H1 (cell line): ENCODE data around the gene OR13A1. TPM values are rescaled to one million over a fixed set of nuclear protein-coding genes. Genes with fewer than 3 reads are reported as not detected.

ENCODE experiments used
- CTCF ChIA-PET: fragments of 300-600 bp; sonication (Branson Sonifier 250); formaldehyde crosslinking; loops from one replicate; lab custom pipeline; 2021; ENCODE audit not compliant: partially characterized antibody; lab: Charles Lee
- POLR2A ChIA-PET: fragments of 300-600 bp; sonication (Branson Sonifier 250); formaldehyde crosslinking; loops from one replicate; lab custom pipeline; 2021; ENCODE audit warnings: inconsistent platforms; ENCODE audit not compliant: partially characterized antibody; lab: Charles Lee
- DNase-seq, 2 experiments: peaks; one replicate each; pipeline versions ENCODE4 v3.0.0 to v3.0.0-alpha.2; 2010 to 2022; ENCODE audit warnings: low spot score in 2 of 2, low read depth in 1 of 2, mixed read lengths in 1 of 2
- FAIRE-seq: peaks from 2 replicates; lab custom pipeline; 2011; peaks lifted over from hg19 to GRCh38; lab: Jason Lieb, UNC
- H2AFZ ChIP-seq: 2 replicates; pipeline ENCODE4 v1.8.1; 2012; ENCODE audit warnings: low read length, inconsistent platforms
- H2AK5ac ChIP-seq: 2 replicates; pipeline ENCODE4 v1.6.1; 2013; ENCODE audit warnings: low read depth, low read length
- H2BK120ac ChIP-seq: replicated peaks from 2 replicates; pipeline ENCODE3; 2013; ENCODE audit warnings: low read depth, low read length, inconsistent platforms
- H2BK12ac ChIP-seq: 2 replicates; pipeline ENCODE4 v1.6.1; 2013; ENCODE audit warnings: low read depth, low read length
- H2BK15ac ChIP-seq: 2 replicates; pipeline ENCODE4 v1.6.1; 2013; ENCODE audit warnings: low read length
- H2BK20ac ChIP-seq: 2 replicates; pipeline ENCODE4 v1.6.1; 2013; ENCODE audit warnings: low read length
- H2BK5ac ChIP-seq: 2 replicates; pipeline ENCODE4 v1.6.1; 2013; ENCODE audit warnings: low read depth, low read length
- H3K14ac ChIP-seq: 2 replicates; pipeline ENCODE4 v1.6.1; 2013; ENCODE audit warnings: inconsistent platforms; ENCODE audit not compliant: insufficient read length
- H3K18ac ChIP-seq: 2 replicates; pipeline ENCODE4 v1.6.1; 2013; ENCODE audit warnings: low read length; ENCODE audit errors: extremely low read depth
- H3K23ac ChIP-seq: 2 replicates; pipeline ENCODE4 v1.6.1; 2013; ENCODE audit warnings: inconsistent platforms; ENCODE audit not compliant: insufficient read length
- H3K23me2 ChIP-seq: 2 replicates; pipeline ENCODE4 v1.6.1; 2013; ENCODE audit warnings: low read depth, low read length
- H3K27ac ChIP-seq: 2 replicates; pipeline ENCODE4 v1.6.1; 2011; ENCODE audit warnings: low read depth, low read length, inconsistent platforms
- H3K27me3 ChIP-seq, 4 experiments: replicated peaks in 1 of 4; 1 replicate in 1 of 4; 2 replicates in 3 of 4; pipeline versions ENCODE4 v1.6.1 to v1.8.1; 2011 to 2013; ENCODE audit warnings: low read length in 3 of 4, mild to moderate bottlenecking in 3 of 4, inconsistent platforms in 2 of 4, mixed read lengths in 2 of 4, moderate library complexity in 1 of 4; ENCODE audit not compliant: control insufficient read depth in 3 of 4, insufficient read depth in 3 of 4; ENCODE audit errors: extremely low read depth in 1 of 4
- H3K36me3 ChIP-seq, 4 experiments: 2 replicates each; pipeline versions ENCODE4 v1.6.1 to v1.8.1; 2011 to 2013; ENCODE audit warnings: mild to moderate bottlenecking in 4 of 4, low read length in 3 of 4, moderate library complexity in 2 of 4, control low read depth in 1 of 4, inconsistent platforms in 1 of 4; ENCODE audit not compliant: insufficient read depth in 4 of 4, control insufficient read depth in 2 of 4
- H3K4ac ChIP-seq: replicated peaks from 2 replicates; pipeline ENCODE3; 2013; ENCODE audit warnings: low read length, low read depth, mixed read lengths, inconsistent platforms; ENCODE audit not compliant: insufficient read length
- H3K4me1 ChIP-seq, 4 experiments: replicated peaks in 1 of 4; 1 replicate in 1 of 4; 2 replicates in 3 of 4; pipeline versions ENCODE4 v1.6.1 to v1.8.1; 2011 to 2013; ENCODE audit warnings: low read length in 3 of 4, inconsistent platforms in 2 of 4, mixed read lengths in 1 of 4; ENCODE audit not compliant: insufficient read depth in 4 of 4, control insufficient read depth in 3 of 4
- H3K4me2 ChIP-seq, 2 experiments: 2 replicates each; pipeline versions ENCODE4 v1.6.1 to v1.8.1; 2011 to 2013; ENCODE audit warnings: low read depth in 2 of 2, low read length in 2 of 2, control low read depth in 1 of 2, inconsistent platforms in 1 of 2, mild to moderate bottlenecking in 1 of 2; ENCODE audit not compliant: insufficient read depth in 1 of 2
- H3K4me3 ChIP-seq, 4 experiments: fragments of 200-600, 300-600 bp in 1 of 4; sonication (generic), shearing (Covaris generic), sonication (Bioruptor Twin) in 1 of 4; 2 replicates each; pipeline versions ENCODE4 v1.5.1 to v1.8.1; 2011 to 2016; ENCODE audit warnings: low read length in 4 of 4, low read depth in 3 of 4, control low read depth in 2 of 4, inconsistent platforms in 2 of 4, mild to moderate bottlenecking in 2 of 4, mixed read lengths in 1 of 4, moderate library complexity in 1 of 4; ENCODE audit not compliant: insufficient read depth in 2 of 4; ENCODE audit errors: extremely low read depth in 1 of 4
- H3K56ac ChIP-seq: replicated peaks from 2 replicates; pipeline ENCODE3; 2013; ENCODE audit warnings: low read depth, mild to moderate bottlenecking, mixed read lengths, low read length, inconsistent platforms; ENCODE audit not compliant: insufficient read length
- H3K79me1 ChIP-seq: 2 replicates; pipeline ENCODE4 v1.6.1; 2013; ENCODE audit warnings: low read depth, low read length, control low read depth
- H3K79me2 ChIP-seq, 2 experiments: 2 replicates each; pipeline versions ENCODE4 v1.6.1 to v1.8.1; 2012 to 2013; ENCODE audit warnings: low read length in 2 of 2, mild to moderate bottlenecking in 2 of 2, inconsistent platforms in 1 of 2; ENCODE audit not compliant: insufficient read depth in 2 of 2, control insufficient read depth in 1 of 2
- H3K9ac ChIP-seq, 4 experiments: replicated peaks in 1 of 4; 1 replicate in 1 of 4; 2 replicates in 3 of 4; pipeline versions ENCODE4 v1.6.1 to v1.8.1; 2011 to 2013; ENCODE audit warnings: low read depth in 3 of 4, low read length in 3 of 4, control low read depth in 2 of 4, mild to moderate bottlenecking in 2 of 4, moderate library complexity in 2 of 4, inconsistent platforms in 1 of 4; ENCODE audit errors: extremely low read depth in 1 of 4
- H3K9me3 ChIP-seq, 2 experiments: 2 replicates each; pipeline versions ENCODE4 v1.6.1 to v1.8.1; 2012 to 2013; ENCODE audit warnings: mild to moderate bottlenecking in 2 of 2, moderate library complexity in 2 of 2, control low read depth in 1 of 2, inconsistent platforms in 1 of 2, low read depth in 1 of 2, low read length in 1 of 2, mixed read lengths in 1 of 2; ENCODE audit not compliant: insufficient read depth in 2 of 2
- H4K20me1 ChIP-seq, 2 experiments: replicated peaks in 1 of 2; 2 replicates each; pipeline versions ENCODE3 to v1.8.1; 2011 to 2013; ENCODE audit warnings: inconsistent platforms in 2 of 2, low read length in 2 of 2, mild to moderate bottlenecking in 1 of 2; ENCODE audit not compliant: insufficient read depth in 2 of 2, control insufficient read depth in 1 of 2
- H4K5ac ChIP-seq: 2 replicates; pipeline ENCODE4 v1.6.1; 2013; ENCODE audit warnings: low read length, low read depth, mixed read lengths, inconsistent platforms; ENCODE audit not compliant: insufficient read length
- H4K8ac ChIP-seq: 2 replicates; pipeline ENCODE4 v1.8.0; 2013; ENCODE audit warnings: mild to moderate bottlenecking, moderate library complexity, low read length, inconsistent platforms; ENCODE audit not compliant: insufficient read depth; ENCODE audit errors: extremely low read depth
- H4K91ac ChIP-seq: replicated peaks from 2 replicates; pipeline ENCODE3; 2013; ENCODE audit warnings: low read length, mixed read lengths, inconsistent platforms; ENCODE audit not compliant: insufficient read length
- RAD21 ChIP-seq, 2 experiments: IDR thresholded peaks in 1 of 2; conservative IDR thresholded peaks in 1 of 2; 2 replicates each; pipeline ENCODE4 v1.6.1; 2011; ENCODE audit warnings: low read depth in 2 of 2, low read length in 2 of 2, improper control_type of control experiment in 1 of 2, inconsistent platforms in 1 of 2, mild to moderate bottlenecking in 1 of 2, moderate library complexity in 1 of 2
- ZNF274 ChIP-seq: IDR thresholded peaks from 2 replicates; pipeline ENCODE4 v1.7.0; 2012; ENCODE audit warnings: low read length, borderline replicate concordance; ENCODE audit errors: extremely low read depth
- WGBS, 2 experiments: shearing (Covaris generic) in 1 of 2; methylation state at CpG; one replicate each; pipeline versions ENCODE4 v1.1.6 to v1.1.7; 2013 to 2015; ENCODE audit warnings: low lambda C conversion rate in 2 of 2, mixed read lengths in 2 of 2, inconsistent platforms in 1 of 2, low coverage in 1 of 2, missing lambda C conversion rate in 1 of 2; ENCODE audit not compliant: insufficient replicate concordance in 2 of 2, insufficient coverage in 1 of 2, insufficient read length in 1 of 2; ENCODE audit errors: extremely low coverage in 1 of 2, missing lambda C conversion rate in 1 of 2; 5-methylcytosine and 5-hydroxymethylcytosine counted together
- polyA plus RNA-seq, 7 experiments: library from polyadenylated mRNA; depleted of rRNA in 3 of 7; stranded (reverse) in 5 of 7; unstranded in 2 of 7; fragments of >200 nt in 5 of 7; fragments of 200-250 nt in 2 of 7; gene quantifications; 1 replicate in 5 of 7; 2 replicates in 1 of 7; 4 replicates in 1 of 7; pipeline versions ENCODE4 v1.2.1 to v1.2.3, GENCODE V29; 2011 to 2013; ENCODE audit warnings: missing spikeins in 2 of 7, mixed read lengths in 2 of 7
- total RNA-seq: library from RNA; stranded (reverse); fragmentation: NEBNext Ultra II Directional; extraction: Animal tissue kit (Norgen Biotek cat#: 25700); gene quantifications from 2 replicates; pipeline ENCODE4 v1.2.1, GENCODE V29; 2021

Gene OR13A1
- total and polyA plus RNA-seq, 2 of the 8 experiments (the other 6 are each of a cell fraction or from before 2014, with no cell fraction given), result 0.53 TPM; not detected in 1

- Histone ChIP-seq H2BK20ac (no peak overlapping the region), H3K4me1 (peaks cover 0 to 10% (median 7%) of the 10 kb centered on the region in 4 experiments; a peak in 4 of 7 replicates), H3K27ac (no peak overlapping the region), H3K23me2 (no peaks in the 10 kb centered on the region), H3K56ac (no peak overlapping the region), H2BK12ac (no peak overlapping the region), H3K27me3 (no peaks in the 10 kb centered on the region), H2AFZ (no peak overlapping the region), H4K20me1 (no peaks in the 10 kb centered on the region), H2BK120ac (no peak overlapping the region), H3K4me2 (no peak overlapping the region), H2BK15ac (no peak overlapping the region), H3K23ac (no peak overlapping the region), H2AK5ac (no peak overlapping the region), H3K4me3 (no peak overlapping the region), H3K4ac (no peak overlapping the region), H4K5ac (no peak overlapping the region), H3K9me3 (no peaks in the 10 kb centered on the region; a peak in 1 of 4 replicates), H3K14ac (no peak overlapping the region), H4K91ac (no peak overlapping the region), H3K9ac (no peak overlapping the region), H3K36me3 (no peaks in the 10 kb centered on the region), H3K79me1 (no peaks in the 10 kb centered on the region), H4K8ac (no peak overlapping the region), H2BK5ac (no peak overlapping the region), H3K18ac (no peak overlapping the region), H3K79me2 (no peaks in the 10 kb centered on the region)
- TF ChIP-seq ZNF274 (no peak), RAD21 (IDR thresholded peaks at IDR 0.05 in 1 of 2, conservative IDR thresholded peaks at IDR 0.05 in 1 of 2; ENCODE audit: low read depth in 2 of 2, low read length in 2 of 2) (peak in 1 of 2 experiments; percentile 5; a peak in 1 of 4 replicates)
- ChIA-PET CTCF (interaction anchor here (1.1 to 1.4 kb wide), 2 partner anchors 32 to 47 kb away, joined by 5 read pairs; no protein-coding TSS in a partner anchor), POLR2A (no interaction called here)
- 73% methylated on average over 4 of the region's 4 CpGs; no CpG with 5 or more reads in 1 of the 2 experiments for WGBS, 2 experiments
- no peak for FAIRE-seq
- no peak for DNase-seq
These were observed 33.3 kb downstream of the OR13A1 start for GRCh38 chr10:45282061-45282460.
